IPS DF 19.7 (cell line): ENCODE results near the gene LRFN2.

Source experiments
- DNase-seq: peaks from one replicate; pipeline ENCODE4 v3.0.0-alpha.2; 2013; ENCODE audit warnings: low read depth, low spot score

LRFN2 gene

GRCh38 chr6:40587240-40588069, at the start of gene LRFN2:
TSS of gene LRFN2 (minus strand) at chr6:40587364.
- DNase-seq: no peak

DNA sequence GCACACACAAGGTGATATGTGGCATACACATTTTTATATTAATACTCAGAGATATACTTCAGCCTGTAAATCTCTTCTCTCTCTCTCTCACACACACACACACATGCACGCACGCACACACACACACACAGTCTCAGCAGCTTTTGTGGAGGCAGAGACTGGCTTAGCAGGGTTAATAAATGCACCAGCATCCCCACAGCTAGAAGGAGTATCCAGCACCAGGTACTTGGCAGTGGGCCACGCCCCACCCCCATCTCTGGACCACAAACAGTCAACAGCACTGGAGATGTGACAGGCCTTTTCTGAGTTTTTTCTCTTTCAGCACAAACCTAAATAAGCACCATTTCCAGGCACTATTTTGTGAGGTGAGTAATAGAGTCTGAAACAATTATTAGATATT, 47.3 kb upstream of the LRFN2 start:
- DNase-seq: no peak

GRCh38 chr6:40631744-40632143, 44.6 kb upstream of the LRFN2 start:
- DNase-seq: no peak

GRCh38 chr6:40630488-40630887, 43.3 kb upstream of the LRFN2 start:
- DNase-seq: no peak

- no peak for DNase-seq
Measured at GRCh38 chr6:40630051-40630450, 42.9 kb upstream of the LRFN2 start.

DNA sequence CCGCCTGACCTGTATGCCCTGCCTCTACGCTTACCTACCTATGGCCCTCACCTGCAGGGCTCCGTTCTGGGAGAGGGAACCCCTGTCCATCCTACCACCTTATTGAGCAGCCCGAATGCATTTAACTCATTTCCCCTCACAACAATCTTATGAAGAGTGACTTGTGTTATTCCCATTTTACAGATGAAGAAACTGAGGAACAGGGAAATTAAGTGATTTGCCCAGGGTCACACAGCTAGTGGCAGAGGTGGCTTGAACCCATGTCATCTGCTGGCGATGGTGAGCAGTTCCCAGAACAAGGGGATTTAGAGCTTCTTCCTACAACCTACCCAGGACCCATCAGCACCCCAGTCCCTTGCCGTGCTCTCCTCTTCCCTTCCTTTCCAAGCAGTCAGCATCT, 42.3 kb upstream of the LRFN2 start:
- DNase-seq: no peak

DNA sequence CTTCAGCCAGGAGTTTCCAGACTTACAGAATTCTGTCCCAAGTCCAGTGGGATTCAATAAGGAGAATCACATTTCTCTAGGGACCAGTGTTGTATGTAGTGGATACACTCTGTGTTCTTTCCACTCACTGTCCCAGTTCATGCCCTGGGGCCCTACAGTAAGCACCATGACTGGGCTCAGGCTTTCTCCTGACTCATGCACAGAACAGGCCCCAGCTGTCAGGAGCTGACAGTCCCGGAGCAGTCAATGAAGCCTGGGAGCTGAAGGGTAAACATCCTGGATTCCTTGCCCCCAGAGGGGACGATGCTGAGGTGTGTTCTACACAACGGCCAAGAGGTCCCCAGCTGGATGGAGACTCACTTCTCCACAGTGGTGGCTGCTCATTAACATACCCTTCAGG, 40.2 kb upstream of the LRFN2 start:
- no peak for DNase-seq

DNA sequence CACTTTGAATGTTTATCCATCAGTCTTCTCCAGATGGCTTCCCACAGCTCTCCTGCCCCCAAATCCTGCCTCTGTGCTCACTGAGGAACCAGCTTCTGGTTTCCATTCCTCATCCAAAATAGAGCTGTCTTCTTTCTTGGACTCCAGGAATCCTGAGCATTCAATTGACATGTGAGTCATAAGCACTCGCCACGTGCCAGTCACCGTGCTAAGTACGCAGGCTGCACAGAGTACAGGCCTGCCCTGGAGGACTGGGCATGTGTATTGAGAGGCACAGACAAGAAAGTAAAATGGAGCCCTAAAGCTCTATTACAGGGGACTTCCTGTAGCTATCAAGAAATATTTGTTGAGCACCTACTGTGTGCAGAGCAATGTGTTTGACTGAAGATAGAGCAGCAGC, 39.7 kb upstream of the LRFN2 start:
- no peak for DNase-seq

GRCh38 chr6:40623932-40624331, 36.8 kb upstream of the LRFN2 start:
- no peak for DNase-seq

DNA sequence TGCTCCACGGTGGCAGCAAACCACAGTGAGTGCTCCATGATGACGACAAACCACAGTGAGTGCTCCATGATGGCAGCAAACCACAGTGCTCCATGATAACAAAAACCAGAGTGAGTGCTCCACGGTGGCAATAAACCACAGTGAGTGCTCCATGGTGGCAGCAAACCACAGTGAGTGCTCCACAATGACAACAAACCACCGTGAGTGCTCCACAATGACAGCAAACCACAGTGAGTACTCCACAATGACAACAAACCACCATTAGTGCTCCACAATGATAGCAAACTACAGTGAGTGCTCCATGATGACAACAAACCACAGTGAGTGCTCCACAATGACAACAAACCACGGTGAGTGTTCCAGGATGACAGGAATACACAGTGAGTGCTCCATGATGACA, 36.0 kb upstream of the LRFN2 start:
- DNase-seq: no peak

DNA sequence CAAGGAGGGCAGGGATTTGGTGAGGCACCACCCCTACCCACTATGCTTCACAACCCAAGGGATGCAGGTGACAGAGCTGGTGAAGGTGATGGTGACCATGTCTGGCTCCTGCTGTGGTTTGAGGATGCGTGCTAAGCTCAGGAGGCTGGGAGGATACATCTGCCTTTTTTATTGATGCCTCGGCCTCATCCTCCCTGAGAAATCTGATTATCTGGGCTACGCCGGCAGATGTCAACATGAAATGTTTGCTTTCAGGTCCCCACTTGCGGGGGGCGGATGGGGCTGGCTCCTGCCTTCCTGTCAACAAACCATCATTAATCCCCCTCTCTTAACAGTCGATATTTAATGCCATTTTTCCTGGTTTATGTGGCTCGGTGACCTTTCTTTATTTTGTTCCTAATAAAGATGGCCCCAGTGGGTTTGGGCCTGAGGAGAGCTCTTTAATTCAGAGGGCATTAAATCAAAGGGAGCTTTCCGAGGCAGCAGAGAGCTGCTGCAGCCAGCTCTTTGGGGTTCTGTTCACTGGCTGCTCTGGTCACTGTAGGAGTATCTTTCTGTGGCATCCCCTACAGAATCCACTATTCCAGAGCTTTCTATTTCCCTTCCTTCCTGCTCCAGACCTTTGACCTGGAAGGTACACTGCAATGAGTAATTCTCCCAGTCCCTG, 33.5 kb upstream of the LRFN2 start:
- no peak for DNase-seq

- DNase-seq: no peak
Measured at GRCh38 chr6:40614671-40615070, 27.5 kb upstream of the LRFN2 start.

GRCh38 chr6:40611912-40612311, 24.7 kb upstream of the LRFN2 start:
- no peak for DNase-seq

DNA sequence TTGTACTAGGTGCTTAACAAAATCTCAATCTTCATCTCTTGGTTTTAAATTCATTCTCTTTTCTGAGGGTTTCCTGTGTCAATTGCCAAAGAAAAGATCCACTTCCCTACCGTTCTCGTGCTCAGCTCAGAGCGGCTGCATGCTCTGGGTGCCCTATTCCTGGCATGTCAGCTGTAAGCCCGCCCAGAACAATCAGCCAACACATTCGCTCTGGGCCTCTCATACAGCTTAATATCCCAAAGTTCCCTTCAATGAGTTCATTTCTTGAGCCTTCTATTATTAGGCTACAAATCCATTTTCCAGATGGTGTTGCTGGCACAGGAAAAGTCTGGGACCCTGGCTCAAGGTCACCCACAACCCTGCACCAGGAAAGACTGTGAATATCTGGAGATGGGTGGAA, 24.3 kb upstream of the LRFN2 start:
- DNase-seq: no peak

- no peak for DNase-seq
Measured at GRCh38 chr6:40610229-40610628, 23.1 kb upstream of the LRFN2 start.

- no peak for DNase-seq
Measured at GRCh38 chr6:40606981-40607380, 19.8 kb upstream of the LRFN2 start.

- DNase-seq: no peak
Measured at GRCh38 chr6:40606526-40606925, 19.4 kb upstream of the LRFN2 start.

- DNase-seq: no peak
Measured at GRCh38 chr6:40604082-40604481, 16.9 kb upstream of the LRFN2 start.

DNA sequence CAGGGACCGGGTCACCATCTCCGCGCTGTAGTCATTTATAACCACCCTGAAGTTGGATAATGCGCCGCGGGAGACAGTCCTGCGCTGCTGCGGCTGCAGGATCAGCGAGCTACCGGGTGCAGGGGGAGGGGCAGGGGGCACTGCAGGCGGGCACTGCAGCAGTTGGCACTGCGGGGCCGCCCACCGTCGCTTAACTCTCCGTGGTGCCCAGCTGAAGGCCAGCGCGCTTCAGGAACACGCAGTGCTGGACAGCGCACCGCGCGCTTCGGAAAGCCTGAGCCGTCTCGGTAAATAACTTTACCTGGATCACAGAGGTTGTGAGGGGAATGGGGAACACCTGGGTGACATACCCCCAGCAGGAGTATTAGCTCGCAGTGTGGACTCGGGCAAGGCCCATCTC, 12.4 kb upstream of the LRFN2 start:
- DNase-seq: no peak

DNA sequence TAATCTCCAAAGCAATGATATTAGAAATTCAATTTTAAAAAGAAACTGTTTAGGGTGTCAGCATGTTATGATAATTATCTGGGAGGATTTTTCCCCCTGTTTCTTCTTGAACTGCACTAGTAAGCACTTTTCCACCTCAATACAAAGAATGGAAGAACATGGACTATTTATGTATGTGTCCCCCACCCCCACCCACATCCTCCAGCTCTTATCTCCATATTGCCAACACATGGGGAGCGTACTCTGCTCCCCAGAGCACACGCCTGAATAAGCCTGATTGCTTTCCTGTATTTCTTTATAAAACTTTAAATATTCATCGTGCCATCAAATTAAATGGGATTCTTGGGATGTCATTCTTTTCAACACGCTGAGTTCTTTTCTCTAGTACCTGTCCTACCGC, 11.4 kb upstream of the LRFN2 start:
- no peak for DNase-seq

- no peak for DNase-seq
Measured at GRCh38 chr6:40597301-40597700, 10.1 kb upstream of the LRFN2 start.

DNA sequence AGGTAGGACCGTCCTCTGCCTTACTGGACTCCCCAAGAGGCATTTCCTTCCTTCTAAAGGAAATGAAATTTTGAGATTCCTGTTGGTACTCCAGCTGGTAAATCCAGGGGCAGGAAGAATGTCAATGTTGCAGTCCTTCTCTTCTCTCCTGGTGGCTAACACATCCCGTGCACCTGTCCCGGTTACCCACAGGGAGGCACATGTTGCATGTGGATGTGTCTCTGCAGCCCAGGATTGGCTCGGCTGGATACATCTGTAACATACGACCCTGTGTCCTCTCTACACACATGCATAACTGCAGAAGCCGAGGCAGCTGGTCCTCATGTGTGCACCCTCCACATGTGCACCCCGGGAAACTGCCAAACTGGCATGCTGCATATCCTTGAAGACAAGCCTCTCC, 1.3 kb upstream of the LRFN2 start:
- DNase-seq: no peak

GRCh38 chr6:40588070-40588384, 863 bp upstream of the LRFN2 start:
- no peak for DNase-seq
